Omental fat pad (tissue), 4 donors: Measurements from ENCODE around the gene CRPPA. TPM values are rescaled to one million over a fixed set of nuclear protein-coding genes. Genes with fewer than 3 reads are reported as not detected.

Experiments used
- ATAC-seq: fragments of 150-250 bp; one replicate; pipeline ENCODE4 v1.9.1; 2016; ENCODE audit warnings: mild to moderate bottlenecking, moderate library complexity; ENCODE audit not compliant: low FRiP score
- DNase-seq: peaks from one replicate; pipeline ENCODE4 v3.0.0-alpha.2; 2019; ENCODE audit warnings: low spot score
- CTCF ChIP-seq, 3 donors: fragments of 450-650 bp; IDR thresholded peaks; one replicate each; pipeline ENCODE4 v1.5.1; 2016 to 2017; ENCODE audit warnings: antibody characterized with exemption in 3 of 3, mild to moderate bottlenecking in 3 of 3, moderate library complexity in 2 of 3
- total RNA-seq, 4 donors: library from RNA; depleted of rRNA; stranded (reverse); fragments of >200 nt; gene quantifications; one replicate each; pipeline ENCODE4 v1.1.0, GENCODE V29; 2016

The CRPPA gene
- total RNA-seq, 4 donors from 2014 or later, result 1.3 to 2.7 (median 2.0) TPM

- DNase-seq (no peak), ATAC-seq (no peak)
- TF ChIP-seq CTCF (IDR thresholded peaks at IDR 0.05), result no peak
Measured at GRCh38 chr7:16402940-16403339, 18.4 kb downstream of the CRPPA start.

GRCh38 chr7:16402091-16402490 lies 19.2 kb downstream of the CRPPA start:
- DNase-seq (no peak), ATAC-seq (no peak)
- TF ChIP-seq CTCF (IDR thresholded peaks at IDR 0.05), result no peak

GRCh38 chr7:16400893-16401275 lies 20.5 kb downstream of the CRPPA start:
- DNase-seq, result no peak
- ATAC-seq, result no peak
- no peak for TF ChIP-seq CTCF (IDR thresholded peaks at IDR 0.05)

GRCh38 chr7:16399916-16400892 lies 21.1 kb downstream of the CRPPA start:
- DNase-seq (no peak), ATAC-seq (no peak)
- TF ChIP-seq CTCF (IDR thresholded peaks at IDR 0.05), result no peak

- ATAC-seq (no peak), DNase-seq (no peak)
- TF ChIP-seq CTCF (IDR thresholded peaks at IDR 0.05), result no peak
Measured at GRCh38 chr7:16399265-16399831, 22.0 kb downstream of the CRPPA start.

GRCh38 chr7:16398146-16399017 lies 23.0 kb downstream of the CRPPA start:
- no peak for TF ChIP-seq CTCF (IDR thresholded peaks at IDR 0.05)
- DNase-seq (no peak), ATAC-seq (no peak)
